ENCODE measurements around the gene KIF3B. TPM values are rescaled to one million over a fixed set of nuclear protein-coding genes. Genes with fewer than 3 reads are reported as not detected.
"Not testable (repeated sequence)": the region's sequence is repeated elsewhere in the genome, so short reads cannot be mapped to it uniquely, and the experiment has no call there.

KIF3B gene
- total RNA-seq, 2 donors from 2014 or later = 41.7 to 49.2 TPM

DNA sequence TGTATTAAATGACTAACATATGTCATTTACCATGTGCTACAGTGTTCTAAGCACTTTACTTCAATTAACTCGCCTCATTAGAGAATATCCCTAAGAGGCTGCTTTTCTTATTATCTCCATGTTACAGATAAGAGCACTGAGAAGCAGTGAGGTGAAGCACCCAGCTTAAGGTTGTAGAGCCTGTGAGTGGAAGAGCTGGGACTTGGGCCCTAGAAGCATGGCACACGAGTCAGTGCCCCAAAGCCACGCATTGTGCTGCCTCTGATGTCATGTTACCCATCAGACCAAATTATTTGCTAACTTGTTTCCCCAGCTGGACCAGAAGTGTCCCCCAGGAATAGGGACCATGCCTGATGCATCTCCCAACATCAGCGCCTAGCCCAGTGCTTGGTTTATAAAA lies 35.6 kb upstream of the KIF3B start:
- intact Hi-C loops (cut with DNase I) = no loop called here
- no peak overlapping the region for H3K27ac ChIP-seq

DNA sequence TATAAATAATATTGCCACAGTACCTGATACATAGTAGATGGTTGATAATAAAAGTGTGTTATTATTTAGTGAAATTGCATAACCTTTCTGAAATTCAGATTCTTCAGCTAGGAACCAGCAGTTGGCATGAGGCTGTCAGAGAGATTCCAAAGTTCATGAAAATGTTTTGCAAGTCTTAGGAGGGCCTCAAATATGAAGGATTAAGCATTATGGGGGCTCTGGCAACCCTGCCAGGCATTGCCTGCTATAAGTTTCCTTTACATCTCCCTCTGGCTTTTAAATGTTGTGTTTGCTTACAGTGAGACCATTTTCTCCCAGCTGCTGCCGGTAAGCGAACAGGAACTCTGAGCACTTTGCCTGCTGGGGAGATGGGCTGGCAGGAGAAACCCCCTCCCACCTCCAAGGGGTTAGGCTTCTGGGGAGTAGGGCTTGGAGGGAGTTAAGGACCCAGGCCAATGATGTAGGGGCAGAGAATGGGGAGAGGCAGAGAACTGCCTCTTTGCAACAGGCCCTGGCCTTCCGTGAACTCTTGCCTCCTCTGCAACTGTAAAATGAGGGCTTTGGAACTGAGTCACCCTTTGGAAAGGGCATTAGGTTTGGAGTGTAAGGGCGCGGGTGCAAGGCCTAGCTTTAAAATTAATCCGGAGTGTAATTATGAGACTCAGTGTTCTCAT lies 33.2 kb upstream of the KIF3B start:
- TF ChIP-seq, protein P1, sequence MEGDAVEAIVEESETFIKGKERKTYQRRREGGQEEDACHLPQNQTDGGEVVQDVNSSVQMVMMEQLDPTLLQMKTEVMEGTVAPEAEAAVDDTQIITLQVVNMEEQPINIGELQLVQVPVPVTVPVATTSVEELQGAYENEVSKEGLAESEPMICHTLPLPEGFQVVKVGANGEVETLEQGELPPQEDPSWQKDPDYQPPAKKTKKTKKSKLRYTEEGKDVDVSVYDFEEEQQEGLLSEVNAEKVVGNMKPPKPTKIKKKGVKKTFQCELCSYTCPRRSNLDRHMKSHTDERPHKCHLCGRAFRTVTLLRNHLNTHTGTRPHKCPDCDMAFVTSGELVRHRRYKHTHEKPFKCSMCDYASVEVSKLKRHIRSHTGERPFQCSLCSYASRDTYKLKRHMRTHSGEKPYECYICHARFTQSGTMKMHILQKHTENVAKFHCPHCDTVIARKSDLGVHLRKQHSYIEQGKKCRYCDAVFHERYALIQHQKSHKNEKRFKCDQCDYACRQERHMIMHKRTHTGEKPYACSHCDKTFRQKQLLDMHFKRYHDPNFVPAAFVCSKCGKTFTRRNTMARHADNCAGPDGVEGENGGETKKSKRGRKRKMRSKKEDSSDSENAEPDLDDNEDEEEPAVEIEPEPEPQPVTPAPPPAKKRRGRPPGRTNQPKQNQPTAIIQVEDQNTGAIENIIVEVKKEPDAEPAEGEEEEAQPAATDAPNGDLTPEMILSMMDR (IDR thresholded peaks at IDR 0.05) = no peak
- Histone ChIP-seq H3K4me3 (no peak overlapping the region), H3K9me3 (no peaks in the 10 kb centered on the region), H3K27ac (no peak overlapping the region), H3K36me3 (no peaks in the 10 kb centered on the region), H3K4me1 (no peaks in the 10 kb centered on the region), H3K27me3 (no peaks in the 10 kb centered on the region), H3K9ac (ENCODE audit: low read depth in 2 of 2, low read length in 2 of 2) (peak overlapping the region in 1 of 2 donors; percentile 49)
- DNase-seq = no peak
- intact Hi-C loops (cut with DNase I) = no loop called here

More for the DNA sequence above, 35.6 kb upstream of the KIF3B start:
- Histone ChIP-seq H3K4me3 (no peak overlapping the region), H3K9ac (ENCODE audit: low read depth in 2 of 2, low read length in 2 of 2) (no peak overlapping the region), H3K36me3 (no peaks in the 10 kb centered on the region), H3K4me1 (no peaks in the 10 kb centered on the region), H3K27me3 (no peaks in the 10 kb centered on the region), H3K9me3 (no peaks in the 10 kb centered on the region)
- no peak for DNase-seq
- TF ChIP-seq, protein P1 (IDR thresholded peaks at IDR 0.05) = no peak

DNA sequence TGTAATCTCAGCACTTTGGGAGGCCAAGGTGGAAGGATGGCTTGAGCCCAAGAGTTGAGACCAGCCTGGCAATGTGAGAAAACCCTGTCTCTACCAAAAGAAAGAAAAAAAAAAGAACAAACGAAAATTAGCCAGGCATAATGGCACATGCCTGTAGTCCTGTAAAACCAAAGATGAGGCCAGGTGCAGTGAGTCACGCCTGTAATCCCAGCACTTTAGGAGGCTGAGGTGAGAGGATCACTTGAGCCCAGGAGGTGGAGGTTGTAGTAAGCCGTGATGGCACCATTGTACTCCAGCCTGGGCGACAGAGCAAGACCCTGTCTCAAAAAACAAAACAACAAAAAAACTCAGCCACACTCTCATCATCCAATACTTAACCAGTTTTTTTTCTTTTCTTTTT lies 32.5 kb upstream of the KIF3B start:
- Histone ChIP-seq H3K36me3 (no peaks in the 10 kb centered on the region), H3K9ac (ENCODE audit: low read depth in 2 of 2, low read length in 2 of 2) (no peak overlapping the region), H3K27me3 (no peaks in the 10 kb centered on the region), H3K27ac (no peak overlapping the region), H3K4me1 (no peaks in the 10 kb centered on the region), H3K9me3 (no peaks in the 10 kb centered on the region), H3K4me3 (no peak overlapping the region)
- intact Hi-C loops (cut with DNase I) = no loop called here
- TF ChIP-seq, protein P1 (IDR thresholded peaks at IDR 0.05) = no peak
- DNase-seq = no peak

DNA sequence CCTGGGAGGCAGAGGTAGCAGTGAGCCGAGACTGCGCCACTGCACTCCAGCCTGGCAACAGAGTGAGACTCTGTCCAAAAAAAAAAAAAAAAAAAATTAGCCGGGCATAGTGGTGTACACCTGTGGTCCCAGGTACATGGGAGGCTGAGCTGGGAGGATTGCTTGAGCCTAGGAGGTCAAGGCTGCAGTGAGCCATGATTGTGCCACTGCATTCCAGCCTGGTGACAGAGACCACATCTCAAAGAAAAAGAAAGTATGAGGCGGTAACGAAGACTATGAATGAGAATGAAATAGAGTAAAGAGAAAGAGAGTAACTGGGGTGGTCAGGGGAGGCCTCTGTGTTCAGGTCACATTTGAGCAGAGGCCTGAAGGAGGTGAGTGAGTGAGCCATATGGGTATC lies 31.2 kb upstream of the KIF3B start:
- intact Hi-C loops (cut with DNase I); H3K36me3 ChIP-seq; DNase-seq; H3K9me3 ChIP-seq; H3K4me1 ChIP-seq; H3K27ac ChIP-seq; H3K27me3 ChIP-seq; H3K4me3 ChIP-seq; H3K9ac ChIP-seq (ENCODE audit: low read depth in 2 of 2, low read length in 2 of 2): not testable (repeated sequence)

DNA sequence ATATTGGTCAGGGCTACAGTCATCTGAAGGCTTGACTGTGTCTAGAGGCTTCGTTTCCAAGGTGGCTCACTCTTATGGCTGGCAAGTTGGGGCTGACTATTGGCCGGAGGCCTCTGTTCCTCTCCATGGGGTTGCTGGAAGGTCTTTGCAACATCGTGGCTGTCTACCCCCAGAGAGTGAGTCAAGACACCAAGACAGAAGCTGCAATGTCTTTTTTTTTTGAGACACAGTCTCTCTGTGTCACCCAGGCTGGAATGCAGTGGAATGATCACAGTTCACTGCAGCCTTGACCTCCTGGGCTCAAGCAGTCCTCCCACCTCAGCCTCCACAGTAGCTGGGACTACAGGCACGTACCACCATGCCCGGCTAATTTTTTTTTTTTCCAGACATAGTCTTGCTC lies 29.4 kb upstream of the KIF3B start:
- DNase-seq = no peak
- no peak overlapping the region for H3K4me3 ChIP-seq
- TF ChIP-seq, protein P1 (IDR thresholded peaks at IDR 0.05) = no peak
- no peaks in the 10 kb centered on the region for H3K27me3 ChIP-seq
- no peaks in the 10 kb centered on the region for H3K9me3 ChIP-seq
- H3K36me3 ChIP-seq = no peaks in the 10 kb centered on the region
- H3K9ac ChIP-seq (ENCODE audit: low read depth in 2 of 2, low read length in 2 of 2) = no peak overlapping the region
- H3K27ac ChIP-seq = no peak overlapping the region
- H3K4me1 ChIP-seq = no peaks in the 10 kb centered on the region
- intact Hi-C loops (cut with DNase I) = no loop called here

DNA sequence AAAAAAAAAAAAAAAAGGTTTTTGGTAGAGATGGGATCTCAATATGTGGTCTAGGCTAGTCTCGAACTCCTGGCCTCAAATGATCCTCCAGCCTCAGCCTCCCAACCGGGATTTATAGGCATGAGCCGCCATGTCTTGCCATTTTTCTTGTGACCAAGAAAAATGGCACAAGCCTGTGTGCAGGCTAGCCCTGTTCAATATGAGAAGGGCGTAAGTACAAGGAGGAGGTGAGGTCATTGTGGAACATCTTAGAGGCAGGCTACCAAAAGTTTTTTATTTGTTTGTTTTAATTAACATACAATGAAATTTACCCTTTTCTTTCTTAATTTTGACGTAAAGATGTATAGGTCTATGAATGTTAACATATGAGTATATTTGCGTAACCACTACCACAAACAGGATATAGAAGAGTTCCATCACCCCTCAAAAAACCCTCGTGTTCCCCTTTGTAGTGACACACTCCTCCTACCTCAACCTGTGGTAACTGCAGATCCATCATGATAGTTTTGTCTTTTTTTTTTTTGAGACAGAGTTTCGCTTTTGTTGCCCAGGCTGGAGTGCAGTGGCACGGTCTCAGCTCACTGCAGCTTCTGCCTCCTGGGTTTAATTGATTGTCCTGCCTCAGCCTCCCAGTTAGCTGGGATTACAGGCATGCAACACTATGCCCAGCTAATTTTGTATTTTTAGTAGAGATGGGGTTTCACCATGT lies 28.3 kb upstream of the KIF3B start:
- DNase-seq = no peak
- H3K9me3 ChIP-seq = no peaks in the 10 kb centered on the region
- no peaks in the 10 kb centered on the region for H3K36me3 ChIP-seq
- no peaks in the 10 kb centered on the region for H3K27me3 ChIP-seq
- intact Hi-C loops (cut with DNase I) = no loop called here
- no peaks in the 10 kb centered on the region for H3K4me1 ChIP-seq
- H3K9ac ChIP-seq (ENCODE audit: low read depth in 2 of 2, low read length in 2 of 2) = no peak overlapping the region
- TF ChIP-seq, protein P1 (IDR thresholded peaks at IDR 0.05) = no peak
- no peak overlapping the region for H3K27ac ChIP-seq
- H3K4me3 ChIP-seq = no peak overlapping the region

All from colonic mucosa (tissue), 4 donors.